Peyer's patch (tissue), 4 donors: ENCODE data around the gene B4GALT3. TPM values are rescaled to one million over a fixed set of nuclear protein-coding genes. Genes with fewer than 3 reads are reported as not detected.
A peak's percentile ranks its signal among the peaks of the same experiment; 100 is the strongest.
"Not testable (repeated sequence)": the region's sequence is repeated elsewhere in the genome, so short reads cannot be mapped to it uniquely, and the experiment has no call there.

Source experiments
- DNase-seq, 3 donors: peaks; one replicate each; pipeline ENCODE4 v3.0.0-alpha.2; 2017 to 2019
- H3K27ac ChIP-seq, 4 donors: fragments of 200-600 bp; sonication (generic); one replicate each; pipeline ENCODE4 v1.5.1; 2016 to 2019
- H3K27me3 ChIP-seq, 2 donors: fragments of 200-600 bp; sonication (generic); one replicate each; pipeline ENCODE4 v1.5.1; 2019
- H3K36me3 ChIP-seq, 3 donors: fragments of 200-600 bp; sonication (generic); one replicate each; pipeline ENCODE4 v1.5.1; 2016 to 2019
- H3K4me1 ChIP-seq, 4 donors: fragments of 200-600 bp; sonication (generic); one replicate each; pipeline ENCODE4 v1.5.1; 2016 to 2019
- H3K4me3 ChIP-seq, 4 donors: fragments of 200-600 bp; sonication (generic); 1 replicate in 3 of 4; 2 replicates in 1 of 4; pipeline ENCODE4 v1.5.1; 2016 to 2019; ENCODE audit warnings: mild to moderate bottlenecking in 1 of 4
- H3K9me3 ChIP-seq, 4 donors: fragments of 200-600 bp; sonication (generic); one replicate each; pipeline ENCODE4 v1.5.1; 2016 to 2019; ENCODE audit warnings: mild to moderate bottlenecking in 1 of 4
- CTCF ChIP-seq, 6 experiments: fragments of 450-650 bp in 4 of 6; fragments of 200-600 bp in 2 of 6; sonication (generic) in 1 of 6; IDR thresholded peaks; one replicate each; pipeline ENCODE4 v1.5.1; 2017 to 2019; ENCODE audit warnings: antibody characterized with exemption in 6 of 6, mild to moderate bottlenecking in 3 of 6, moderate library complexity in 1 of 6
- POLR2A ChIP-seq, 2 donors: fragments of 450-650 bp; IDR thresholded peaks; one replicate each; pipeline ENCODE4 v1.5.1; 2017; ENCODE audit warnings: antibody characterized with exemption in 2 of 2, mild to moderate bottlenecking in 2 of 2, moderate library complexity in 2 of 2
- total RNA-seq, 4 donors: library from RNA; depleted of rRNA; stranded (reverse); fragments of >200 nt; gene quantifications; one replicate each; pipeline ENCODE4 v1.1.0, GENCODE V29; 2016

The B4GALT3 gene
- total RNA-seq: 10 to 100 TPM; 25.2 to 34.1 (median 29.4) TPM

GRCh38 chr1:161177112-161177935, at the start of gene B4GALT3:
B4GALT3 (minus strand) TSS chr1:161177507; CDS start chr1:161176060, 1,447 bp downstream.
- Histone ChIP-seq H3K36me3 (peaks cover 0 to 28% (median 0%) of the 10 kb centered on the region in 3 donors), H3K4me1 (peaks cover 3 to 26% (median 12%) of the 10 kb centered on the region in 4 donors), H3K27ac (peak within 1 kb of the TSS; percentile 84 to 87 (median 86)), H3K9me3 (no peaks in the 10 kb centered on the region), H3K27me3 (no peaks in the 10 kb centered on the region), H3K4me3 (peak within 1 kb of the TSS; percentile 65 to 80 (median 70))
- TF ChIP-seq CTCF (IDR thresholded peaks at IDR 0.05) (peak in 2 of 6 experiments; percentile 3 to 24), POLR2A (IDR thresholded peaks at IDR 0.05) (peak; percentile 44 to 74)
- peak; percentile 91 to 97 (median 96) for DNase-seq

- peaks cover 6 to 40% (median 10%) of the 10 kb centered on the region in 4 donors for H3K4me1 ChIP-seq
- peak overlapping the region; percentile 64 to 83 (median 68) for H3K4me3 ChIP-seq
Measured at GRCh38 chr1:161226759-161227158, 49.5 kb upstream of the B4GALT3 start.

GRCh38 chr1:161226320-161226711, 49.0 kb upstream of the B4GALT3 start:
- no peaks in the 10 kb centered on the region for H3K27me3 ChIP-seq
- peaks cover 0 to 23% (median 0%) of the 10 kb centered on the region in 3 donors for H3K36me3 ChIP-seq
- peaks cover 6 to 40% (median 10%) of the 10 kb centered on the region in 4 donors for H3K4me1 ChIP-seq
- peak overlapping the region; percentile 64 to 83 (median 68) for H3K4me3 ChIP-seq
- no peak for TF ChIP-seq CTCF (IDR thresholded peaks at IDR 0.05)
- TF ChIP-seq POLR2A (IDR thresholded peaks at IDR 0.05): no peak
- DNase-seq: peak in 1 of 3 donors; percentile 46
- H3K27ac ChIP-seq: peak overlapping the region; percentile 70 to 76 (median 74)
- H3K9me3 ChIP-seq: no peaks in the 10 kb centered on the region

More at GRCh38 chr1:161226759-161227158, 49.5 kb upstream of the B4GALT3 start:
- H3K27me3 ChIP-seq: no peaks in the 10 kb centered on the region
- H3K27ac ChIP-seq: peak overlapping the region; percentile 70 to 76 (median 74)
- H3K36me3 ChIP-seq: peaks cover 0 to 23% (median 0%) of the 10 kb centered on the region in 3 donors
- no peaks in the 10 kb centered on the region for H3K9me3 ChIP-seq
- DNase-seq: no peak
- TF ChIP-seq CTCF (IDR thresholded peaks at IDR 0.05) (no peak), POLR2A (IDR thresholded peaks at IDR 0.05) (no peak)

GRCh38 chr1:161225534-161226319, 48.4 kb upstream of the B4GALT3 start, which contains the start of gene TOMM40L:
TOMM40L (plus strand) TSS chr1:161226060; CDS start chr1:161226490, 430 bp downstream.
- Histone ChIP-seq H3K27me3 (no peaks in the 10 kb centered on the region), H3K4me3 (peak within 1 kb of the TSS; percentile 64 to 83 (median 68)), H3K4me1 (peaks cover 6 to 40% (median 10%) of the 10 kb centered on the region in 4 donors), H3K36me3 (peaks cover 0 to 23% (median 0%) of the 10 kb centered on the region in 3 donors), H3K27ac (peak within 1 kb of the TSS; percentile 70 to 79 (median 76)), H3K9me3 (no peaks in the 10 kb centered on the region)
- DNase-seq: peak; percentile 87 to 97 (median 88)
- TF ChIP-seq CTCF (IDR thresholded peaks at IDR 0.05): peak; percentile 29 to 82 (median 70)
- peak; percentile 13 to 48 for TF ChIP-seq POLR2A (IDR thresholded peaks at IDR 0.05)

GRCh38 chr1:161225178-161225533, 47.8 kb upstream of the B4GALT3 start:
- peaks cover 6 to 40% (median 10%) of the 10 kb centered on the region in 4 donors for H3K4me1 ChIP-seq
- no peaks in the 10 kb centered on the region for H3K9me3 ChIP-seq
- no peak overlapping the region for H3K4me3 ChIP-seq
- no peaks in the 10 kb centered on the region for H3K27me3 ChIP-seq
- TF ChIP-seq CTCF (IDR thresholded peaks at IDR 0.05) (no peak), POLR2A (IDR thresholded peaks at IDR 0.05) (no peak)
- H3K27ac ChIP-seq: peak overlapping the region; percentile 56 to 79 (median 73)
- H3K36me3 ChIP-seq: peaks cover 0 to 23% (median 0%) of the 10 kb centered on the region in 3 donors
- DNase-seq: no peak

- peaks cover 6 to 40% (median 10%) of the 10 kb centered on the region in 4 donors for H3K4me1 ChIP-seq
Measured at GRCh38 chr1:161224695-161225087, 47.4 kb upstream of the B4GALT3 start.

More at GRCh38 chr1:161224695-161225087, 47.4 kb upstream of the B4GALT3 start:
- peak in 1 of 3 donors; percentile 40 for DNase-seq
- not testable (repeated sequence) for H3K9me3 ChIP-seq, H3K27me3 ChIP-seq, H3K4me3 ChIP-seq
- Histone ChIP-seq H3K27ac (peak overlapping the region in 3 of 4 donors; percentile 56 to 79 (median 76)), H3K36me3 (peaks cover 0 to 20% (median 0%) of the 10 kb centered on the region in 3 donors)
